ENCODE measurements around the gene CACNA2D1.

DNA sequence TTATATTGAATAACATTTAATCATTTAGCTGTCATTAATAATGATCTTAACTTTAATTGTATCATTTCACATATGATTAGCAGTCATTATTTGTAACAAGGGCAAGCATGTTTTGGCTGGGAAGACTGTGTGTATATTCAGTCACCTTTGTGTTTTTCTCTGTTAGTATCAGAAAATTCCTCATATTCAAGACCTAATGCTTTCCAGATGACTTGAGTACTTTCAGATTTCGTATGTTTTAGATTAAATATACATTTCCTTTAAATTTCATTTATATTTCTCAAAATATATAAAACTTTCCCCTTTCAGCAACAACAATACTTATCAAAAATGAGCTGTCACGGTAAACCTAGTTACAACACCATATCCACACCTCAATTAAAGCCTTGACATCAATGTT is 6.3 kb upstream of the CACNA2D1 start:
- TF ChIP-seq POLR2A (IDR thresholded peaks at IDR 0.05) (no peak), CTCF (IDR thresholded peaks at IDR 0.05) (no peak)
